GM12872 (cell line): ENCODE results near the gene BRI3BP.

Experiments
- TF ChIP-seq, protein P1 (sequence below): IDR thresholded peaks from 3 replicates; pipeline ENCODE4 v1.5.1; 2011; ENCODE audit warnings: low read depth, mild to moderate bottlenecking, low read length, moderate library complexity; ENCODE audit not compliant: insufficient read depth

BRI3BP gene

DNA sequence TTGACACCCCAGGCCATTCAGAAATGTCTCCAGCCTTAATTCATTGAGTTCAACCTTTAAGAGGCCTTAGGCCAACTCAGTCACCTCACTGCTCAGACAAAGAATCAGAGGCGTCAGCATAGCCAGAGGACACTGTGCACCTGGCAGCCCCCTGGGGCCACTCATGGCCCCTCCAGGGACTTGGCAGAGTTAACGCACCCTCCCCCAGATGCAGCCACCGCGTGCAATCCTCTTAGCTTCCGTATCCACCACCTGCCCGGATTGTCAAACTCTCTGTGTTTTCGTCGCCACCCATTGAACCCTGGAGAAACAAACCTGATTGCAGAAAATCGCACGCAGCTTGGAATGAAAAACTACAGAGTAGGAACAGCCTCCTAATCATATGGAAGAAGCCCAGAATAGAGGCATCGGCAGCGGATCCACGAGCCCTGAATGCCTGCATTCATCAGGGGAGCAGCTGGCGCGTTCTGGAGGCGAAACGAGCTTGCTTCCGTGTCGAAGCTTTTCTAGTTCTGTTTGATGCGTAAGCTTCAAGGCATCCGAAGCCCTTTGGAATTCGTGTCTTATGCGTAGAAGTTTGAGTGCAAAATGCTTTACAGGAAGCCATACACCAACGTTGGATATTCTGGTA is 22.4 kb downstream of the BRI3BP start:
- TF ChIP-seq, protein P1, sequence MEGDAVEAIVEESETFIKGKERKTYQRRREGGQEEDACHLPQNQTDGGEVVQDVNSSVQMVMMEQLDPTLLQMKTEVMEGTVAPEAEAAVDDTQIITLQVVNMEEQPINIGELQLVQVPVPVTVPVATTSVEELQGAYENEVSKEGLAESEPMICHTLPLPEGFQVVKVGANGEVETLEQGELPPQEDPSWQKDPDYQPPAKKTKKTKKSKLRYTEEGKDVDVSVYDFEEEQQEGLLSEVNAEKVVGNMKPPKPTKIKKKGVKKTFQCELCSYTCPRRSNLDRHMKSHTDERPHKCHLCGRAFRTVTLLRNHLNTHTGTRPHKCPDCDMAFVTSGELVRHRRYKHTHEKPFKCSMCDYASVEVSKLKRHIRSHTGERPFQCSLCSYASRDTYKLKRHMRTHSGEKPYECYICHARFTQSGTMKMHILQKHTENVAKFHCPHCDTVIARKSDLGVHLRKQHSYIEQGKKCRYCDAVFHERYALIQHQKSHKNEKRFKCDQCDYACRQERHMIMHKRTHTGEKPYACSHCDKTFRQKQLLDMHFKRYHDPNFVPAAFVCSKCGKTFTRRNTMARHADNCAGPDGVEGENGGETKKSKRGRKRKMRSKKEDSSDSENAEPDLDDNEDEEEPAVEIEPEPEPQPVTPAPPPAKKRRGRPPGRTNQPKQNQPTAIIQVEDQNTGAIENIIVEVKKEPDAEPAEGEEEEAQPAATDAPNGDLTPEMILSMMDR = no peak

DNA sequence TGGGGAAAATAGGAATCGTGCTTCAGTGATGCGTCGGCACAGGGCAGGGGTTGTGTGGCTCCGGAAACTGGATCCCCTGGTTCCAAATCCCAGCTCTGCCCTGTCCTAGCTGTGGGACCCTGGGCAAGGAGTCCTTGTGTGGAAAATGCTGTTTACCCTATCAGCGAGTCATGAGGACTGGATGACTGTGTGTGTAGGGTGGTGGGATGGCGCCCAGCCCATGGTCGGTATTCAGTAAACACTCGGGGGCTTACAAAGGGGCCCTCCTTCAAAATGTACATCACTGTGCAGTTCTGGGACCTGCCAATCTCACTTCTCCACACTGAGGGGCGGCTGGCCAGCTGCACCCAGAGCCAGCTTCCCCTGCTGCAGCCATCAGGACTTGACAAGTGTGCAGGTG is 24.4 kb downstream of the BRI3BP start:
- TF ChIP-seq, protein P1 = no peak

DNA sequence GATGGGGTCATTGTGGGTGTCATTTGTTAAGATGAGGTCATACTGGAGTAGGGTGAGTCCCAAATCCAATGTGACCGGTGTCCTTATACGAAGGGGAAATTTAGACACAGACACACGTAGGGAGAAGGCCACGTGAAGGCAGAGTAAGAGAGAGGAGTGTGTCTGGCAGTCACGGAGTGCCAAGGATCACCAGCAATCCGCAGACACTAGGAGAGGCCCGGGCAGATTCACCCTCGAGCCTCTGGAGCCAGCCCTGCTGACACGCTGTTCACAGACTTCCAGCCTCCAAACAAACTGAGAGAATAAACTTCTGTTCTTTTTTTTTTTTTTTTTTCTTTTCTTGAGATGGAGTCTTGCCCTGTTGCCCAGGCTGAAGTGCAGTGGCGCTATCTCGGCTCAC is 24.9 kb downstream of the BRI3BP start:
- TF ChIP-seq, protein P1 = no peak

DNA sequence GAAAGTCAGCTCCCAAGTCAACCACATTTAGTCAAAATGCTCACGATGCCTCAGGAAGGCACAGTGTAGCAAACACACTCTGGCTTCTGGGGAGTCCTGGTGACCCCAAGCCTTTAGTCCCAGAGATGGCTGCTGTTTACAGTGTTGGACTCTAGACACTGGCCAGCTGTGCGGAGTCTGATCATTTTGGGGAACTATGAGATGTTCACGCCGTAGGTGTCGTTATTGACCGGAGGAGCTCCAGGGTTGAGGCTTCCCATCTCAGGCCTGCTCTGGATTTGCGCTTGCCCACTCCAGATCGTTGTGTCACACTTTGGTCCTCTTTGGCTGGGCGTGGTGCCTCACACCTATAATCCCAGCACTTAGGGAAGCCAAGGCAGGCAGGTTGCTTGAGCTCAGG is 27.7 kb downstream of the BRI3BP start:
- TF ChIP-seq, protein P1 = no peak

DNA sequence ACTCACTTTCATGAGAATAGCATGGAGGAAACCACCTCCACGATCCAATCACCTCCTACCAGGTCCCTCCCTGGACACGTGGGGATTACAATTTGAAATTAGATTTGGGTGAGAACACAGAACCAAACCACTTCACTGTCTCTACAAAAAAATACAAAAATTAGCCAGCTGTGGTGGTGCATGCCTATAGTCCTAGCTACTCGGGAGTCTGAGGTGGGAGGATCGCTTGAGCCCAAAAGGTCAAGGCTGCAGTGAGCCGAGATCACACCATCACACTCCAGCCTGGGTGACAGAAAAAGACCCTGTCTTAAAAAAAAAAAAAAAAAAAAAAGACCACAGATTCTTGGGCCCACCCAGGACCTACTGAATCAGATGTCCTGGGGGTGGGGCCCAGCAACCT is 28.3 kb downstream of the BRI3BP start:
- TF ChIP-seq, protein P1 = no peak

DNA sequence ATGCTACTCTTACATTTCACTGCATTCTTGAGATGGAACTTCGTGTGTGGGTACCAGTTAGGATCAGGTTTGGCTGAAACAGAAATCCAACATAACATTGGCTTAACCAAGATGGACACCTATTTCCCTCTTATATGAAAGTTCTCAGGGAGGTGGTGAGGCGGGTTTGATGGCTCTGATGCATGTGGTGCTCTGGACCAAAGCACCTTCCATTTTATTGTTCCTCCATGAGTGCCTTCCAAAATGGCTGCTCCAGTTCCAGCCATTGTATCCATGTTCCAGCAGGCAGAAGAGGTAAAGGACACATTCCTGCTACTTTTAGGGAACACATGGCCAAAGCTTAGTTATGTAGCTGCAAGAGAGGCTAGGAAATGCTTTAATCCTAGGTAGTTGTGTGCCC is 29.6 kb downstream of the BRI3BP start:
- TF ChIP-seq, protein P1 = no peak

DNA sequence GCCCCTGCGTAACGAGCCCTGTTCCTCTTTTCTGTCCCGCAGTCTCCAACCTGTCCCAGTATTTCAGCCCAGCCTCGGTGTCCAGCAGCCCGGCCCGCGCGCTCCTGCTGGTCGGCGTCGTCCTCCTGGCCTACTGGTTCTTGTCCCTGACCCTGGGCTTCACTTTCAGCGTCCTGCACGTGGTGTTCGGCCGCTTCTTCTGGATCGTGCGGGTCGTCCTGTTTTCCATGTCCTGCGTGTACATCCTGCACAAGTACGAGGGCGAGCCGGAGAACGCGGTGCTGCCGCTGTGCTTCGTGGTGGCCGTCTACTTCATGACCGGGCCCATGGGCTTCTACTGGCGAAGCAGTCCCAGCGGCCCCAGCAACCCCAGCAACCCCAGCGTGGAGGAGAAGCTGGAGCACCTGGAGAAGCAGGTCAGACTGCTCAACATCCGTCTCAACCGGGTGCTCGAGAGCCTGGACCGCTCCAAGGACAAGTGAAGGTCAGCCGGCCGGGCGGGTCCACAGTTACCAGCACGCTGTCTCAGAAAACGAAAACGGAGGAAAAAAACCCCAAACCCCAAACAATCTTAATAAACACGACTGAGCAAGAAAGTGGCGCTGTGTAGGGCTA is 31.6 kb downstream of the BRI3BP start:
- TF ChIP-seq, protein P1 = no peak
